ENCODE data around the gene MBOAT2.

MBOAT2 gene

GRCh38 chr2:8862230-8862629 is 141.3 kb downstream of the MBOAT2 start:
- DNase-seq (ENCODE audit: extremely low read depth in 1 of 2, low read depth in 1 of 2), result no peak

- no peak for DNase-seq (ENCODE audit: extremely low read depth in 1 of 2, low read depth in 1 of 2)
Observed at GRCh38 chr2:8861797-8862196, 141.7 kb downstream of the MBOAT2 start.

GRCh38 chr2:8860239-8860638 is 143.2 kb downstream of the MBOAT2 start:
- no peak for DNase-seq (ENCODE audit: extremely low read depth in 1 of 2, low read depth in 1 of 2)

GRCh38 chr2:8858910-8859309 is 144.6 kb downstream of the MBOAT2 start:
- no peak for DNase-seq (ENCODE audit: extremely low read depth in 1 of 2, low read depth in 1 of 2)

GRCh38 chr2:8858264-8858663 is 145.2 kb downstream of the MBOAT2 start:
- DNase-seq (ENCODE audit: extremely low read depth in 1 of 2, low read depth in 1 of 2), result no peak

GRCh38 chr2:8857709-8858108 is 145.8 kb downstream of the MBOAT2 start:
- DNase-seq (ENCODE audit: extremely low read depth in 1 of 2, low read depth in 1 of 2), result no peak

GRCh38 chr2:8856176-8856575 is 147.3 kb downstream of the MBOAT2 start:
- no peak for DNase-seq (ENCODE audit: extremely low read depth in 1 of 2, low read depth in 1 of 2)

GRCh38 chr2:8855010-8855409 is 148.5 kb downstream of the MBOAT2 start:
- no peak for DNase-seq (ENCODE audit: extremely low read depth in 1 of 2, low read depth in 1 of 2)

GRCh38 chr2:8853426-8853825 is 150.1 kb downstream of the MBOAT2 start:
- no peak for DNase-seq (ENCODE audit: extremely low read depth in 1 of 2, low read depth in 1 of 2)

GRCh38 chr2:8851811-8852560 is 151.5 kb downstream of the MBOAT2 start:
- DNase-seq (ENCODE audit: extremely low read depth in 1 of 2, low read depth in 1 of 2), result no peak

GRCh38 chr2:8850845-8851487 is 152.5 kb downstream of the MBOAT2 start:
- DNase-seq (ENCODE audit: extremely low read depth in 1 of 2, low read depth in 1 of 2), result no peak

- no peak for DNase-seq (ENCODE audit: extremely low read depth in 1 of 2, low read depth in 1 of 2)
Observed at GRCh38 chr2:8849327-8849726, 154.2 kb downstream of the MBOAT2 start.

GRCh38 chr2:8848328-8849100 is 155.0 kb downstream of the MBOAT2 start:
- no peak for DNase-seq (ENCODE audit: extremely low read depth in 1 of 2, low read depth in 1 of 2)

- DNase-seq (ENCODE audit: extremely low read depth in 1 of 2, low read depth in 1 of 2), result no peak
Observed at GRCh38 chr2:8847400-8847799, 156.1 kb downstream of the MBOAT2 start.

GRCh38 chr2:8841932-8842331 is 161.6 kb downstream of the MBOAT2 start:
- no peak for DNase-seq (ENCODE audit: extremely low read depth in 1 of 2, low read depth in 1 of 2)

GRCh38 chr2:8840475-8841091 is 162.9 kb downstream of the MBOAT2 start:
- DNase-seq (ENCODE audit: extremely low read depth in 1 of 2, low read depth in 1 of 2), result no peak

GRCh38 chr2:8839189-8839965 is 164.1 kb downstream of the MBOAT2 start:
- DNase-seq (ENCODE audit: extremely low read depth in 1 of 2, low read depth in 1 of 2), result no peak

GRCh38 chr2:8837795-8838140 is 165.7 kb downstream of the MBOAT2 start:
- DNase-seq (ENCODE audit: extremely low read depth in 1 of 2, low read depth in 1 of 2), result no peak

GRCh38 chr2:8836971-8837794 is 166.3 kb downstream of the MBOAT2 start, which contains the start of gene KIDINS220:
TSS of gene KIDINS220 (minus strand) at chr2:8837613. CDS start at chr2:8827093, 10,520 bp downstream.
- DNase-seq (ENCODE audit: extremely low read depth in 1 of 2, low read depth in 1 of 2), result peak; percentile 61 to 62

GRCh38 chr2:8835279-8835678 is 168.2 kb downstream of the MBOAT2 start:
- DNase-seq (ENCODE audit: extremely low read depth in 1 of 2, low read depth in 1 of 2), result no peak

All from stimulated activated CD8-positive, alpha-beta memory T cell treated with anti-CD3 and anti-CD28 coated beads, Interleukin-7, amount 100 ng/mL, for 48 hours (primary cell).